Coronary artery (tissue), 2 donors: ENCODE measurements around the gene C14orf132.
A peak's percentile ranks its signal among the peaks of the same experiment; 100 is the strongest.

Experiments used
- DNase-seq: peaks from one replicate; pipeline ENCODE4 v3.0.0-alpha.2; 2017; ENCODE audit warnings: low spot score
- H3K27ac ChIP-seq, 2 donors: fragments of 200-600 bp; sonication (generic); one replicate each; pipeline ENCODE4 v1.5.1; 2016 to 2019
- H3K4me3 ChIP-seq: fragments of 200-600 bp; sonication (generic); 2 replicates; pipeline ENCODE4 v1.5.1; 2016; ENCODE audit warnings: mild to moderate bottlenecking, moderate library complexity
- TF ChIP-seq, protein P1 (sequence below): fragments of 200-600 bp; sonication (generic); IDR thresholded peaks from one replicate; pipeline ENCODE4 v1.5.1; 2019; ENCODE audit warnings: antibody characterized with exemption

Gene C14orf132

DNA sequence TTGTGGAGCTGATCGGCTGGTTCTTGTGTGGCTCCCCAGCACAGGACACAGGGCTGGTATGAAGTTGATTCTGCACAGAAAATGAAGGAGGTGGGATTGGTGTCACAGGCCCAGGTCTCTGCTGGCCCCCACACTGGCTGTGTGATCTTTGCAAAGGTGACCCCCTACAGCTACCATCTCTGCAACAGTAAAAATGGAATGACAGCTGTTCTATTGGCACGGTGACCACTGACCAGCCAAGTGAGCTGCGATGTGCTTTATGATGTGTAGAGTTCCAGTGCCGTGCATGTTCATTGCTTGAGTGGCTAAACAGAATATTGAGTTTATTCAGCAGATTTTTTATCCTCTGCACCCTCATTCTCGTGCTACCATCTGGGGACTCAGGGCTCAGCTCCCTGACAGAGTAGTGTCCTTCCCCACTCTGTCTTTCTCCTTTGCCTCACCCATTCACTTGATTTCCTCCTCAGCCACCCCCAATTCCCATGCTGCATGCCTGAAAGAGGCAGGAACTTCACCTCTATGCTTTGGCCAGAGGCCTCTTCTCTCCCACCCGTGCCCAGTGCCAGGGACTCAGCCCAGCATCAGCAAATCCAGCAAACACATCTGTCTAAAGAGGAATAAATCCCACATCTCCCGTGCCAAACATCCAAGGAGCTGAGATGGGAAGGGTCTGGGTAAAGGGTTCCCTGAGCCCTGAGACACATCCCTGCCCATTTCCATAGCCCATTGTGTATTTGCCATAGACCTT, 21.2 kb downstream of the C14orf132 start:
- Histone ChIP-seq H3K27ac (no peak overlapping the region), H3K4me3 (no peak overlapping the region)
- DNase-seq, result peak; percentile 14
- TF ChIP-seq, protein P1, sequence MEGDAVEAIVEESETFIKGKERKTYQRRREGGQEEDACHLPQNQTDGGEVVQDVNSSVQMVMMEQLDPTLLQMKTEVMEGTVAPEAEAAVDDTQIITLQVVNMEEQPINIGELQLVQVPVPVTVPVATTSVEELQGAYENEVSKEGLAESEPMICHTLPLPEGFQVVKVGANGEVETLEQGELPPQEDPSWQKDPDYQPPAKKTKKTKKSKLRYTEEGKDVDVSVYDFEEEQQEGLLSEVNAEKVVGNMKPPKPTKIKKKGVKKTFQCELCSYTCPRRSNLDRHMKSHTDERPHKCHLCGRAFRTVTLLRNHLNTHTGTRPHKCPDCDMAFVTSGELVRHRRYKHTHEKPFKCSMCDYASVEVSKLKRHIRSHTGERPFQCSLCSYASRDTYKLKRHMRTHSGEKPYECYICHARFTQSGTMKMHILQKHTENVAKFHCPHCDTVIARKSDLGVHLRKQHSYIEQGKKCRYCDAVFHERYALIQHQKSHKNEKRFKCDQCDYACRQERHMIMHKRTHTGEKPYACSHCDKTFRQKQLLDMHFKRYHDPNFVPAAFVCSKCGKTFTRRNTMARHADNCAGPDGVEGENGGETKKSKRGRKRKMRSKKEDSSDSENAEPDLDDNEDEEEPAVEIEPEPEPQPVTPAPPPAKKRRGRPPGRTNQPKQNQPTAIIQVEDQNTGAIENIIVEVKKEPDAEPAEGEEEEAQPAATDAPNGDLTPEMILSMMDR, result no peak

DNA sequence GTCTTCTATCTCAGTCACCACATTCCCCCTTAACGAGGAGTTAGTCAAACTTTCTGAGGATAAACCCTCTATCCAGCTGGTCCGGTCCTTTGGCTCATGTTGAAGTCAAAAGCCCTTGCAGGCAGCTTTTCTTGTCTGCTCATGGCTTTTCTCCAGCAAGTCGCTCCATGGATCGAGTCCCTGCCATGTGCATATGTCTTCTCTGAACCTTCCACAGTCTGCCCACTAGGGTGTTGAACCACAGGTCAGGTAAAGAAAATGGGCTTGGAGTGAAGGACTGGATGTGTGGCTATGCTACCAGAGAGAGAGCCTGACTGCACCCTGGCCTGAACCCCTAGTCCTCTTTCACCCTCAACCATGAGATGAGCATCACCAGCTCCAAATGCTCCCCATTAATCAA, 22.8 kb downstream of the C14orf132 start:
- DNase-seq, result peak; percentile 63
- no peak overlapping the region for H3K4me3 ChIP-seq
- TF ChIP-seq, protein P1, result no peak
- no peak overlapping the region for H3K27ac ChIP-seq

DNA sequence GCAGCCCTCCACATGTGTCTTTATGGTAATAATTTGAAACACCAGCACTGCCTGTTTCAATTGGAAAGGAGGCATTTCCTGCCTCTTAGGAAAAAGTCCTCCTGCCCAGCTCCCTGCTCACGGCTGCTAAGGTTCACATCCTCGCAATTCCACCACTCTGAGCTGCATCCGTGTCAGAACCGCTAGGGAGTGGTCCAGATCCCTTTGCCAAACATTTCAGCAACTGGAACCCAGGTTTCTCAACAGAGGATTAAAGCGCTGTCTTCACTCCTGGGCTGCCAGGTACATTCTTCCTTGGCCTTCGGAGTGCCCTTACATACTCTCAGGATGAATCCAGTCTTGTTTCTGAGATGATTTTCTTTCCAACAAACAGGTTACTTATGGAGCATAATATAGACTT, 23.3 kb downstream of the C14orf132 start:
- Histone ChIP-seq H3K4me3 (no peak overlapping the region), H3K27ac (no peak overlapping the region)
- TF ChIP-seq, protein P1, result no peak
- no peak for DNase-seq

DNA sequence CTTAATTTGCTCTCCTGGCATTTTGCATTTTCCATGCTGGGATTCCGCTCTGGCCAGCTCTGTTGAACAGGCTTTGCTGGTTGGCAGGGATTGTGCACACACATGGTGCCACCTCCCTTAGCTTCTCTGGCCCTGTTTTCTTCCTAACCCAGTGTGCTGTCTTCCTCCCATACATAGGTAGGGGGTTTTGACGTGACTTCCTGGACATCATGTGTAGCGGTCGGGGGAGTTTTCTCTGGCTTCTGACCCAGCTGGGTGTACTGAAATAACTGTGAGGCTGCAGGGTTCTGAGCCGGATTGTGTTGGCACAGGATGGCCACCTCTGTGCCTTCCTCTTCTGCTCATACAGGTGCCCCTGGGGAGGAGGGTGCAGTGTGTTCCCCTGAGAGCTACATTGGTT, 25.7 kb downstream of the C14orf132 start:
- TF ChIP-seq, protein P1, result no peak
- no peak overlapping the region for H3K4me3 ChIP-seq
- no peak overlapping the region for H3K27ac ChIP-seq
- DNase-seq, result peak; percentile 45

DNA sequence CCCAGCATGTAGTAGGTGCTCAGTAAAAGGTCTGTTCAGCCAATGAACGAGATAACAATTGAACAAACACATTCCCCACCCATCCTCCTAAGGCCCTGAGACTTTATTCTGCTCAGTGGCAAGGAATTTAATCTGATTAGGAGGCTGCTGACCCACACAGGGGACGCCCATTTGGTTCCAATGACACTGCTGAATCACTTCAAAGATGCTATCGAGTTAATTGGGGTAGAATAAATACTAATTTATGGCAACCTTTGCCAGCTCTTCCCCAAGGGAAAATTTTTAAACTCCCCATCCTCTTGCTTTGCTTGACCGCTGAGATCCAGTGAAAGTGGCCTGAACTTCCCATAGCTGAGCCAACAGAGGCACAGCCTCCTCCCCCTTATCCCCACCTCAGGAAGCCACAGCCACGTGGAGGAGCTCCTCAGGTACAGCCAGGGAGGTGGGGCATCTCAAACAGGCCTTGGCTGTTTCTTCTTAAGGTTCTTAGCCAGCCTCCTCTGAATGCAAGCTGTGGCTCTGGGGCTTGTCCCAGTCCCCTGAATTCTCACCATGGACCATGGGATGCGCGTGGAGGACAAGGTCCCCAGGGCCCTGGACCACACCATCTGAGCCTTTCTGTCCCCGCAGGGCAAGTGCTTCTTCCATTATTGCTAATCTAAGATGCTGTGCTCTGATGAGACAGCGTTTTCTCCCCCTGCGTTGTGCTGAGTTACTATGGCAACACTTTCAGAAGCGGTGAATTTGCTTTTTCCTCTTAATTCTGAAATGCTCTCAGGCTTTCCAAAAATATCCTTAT, 26.7 kb downstream of the C14orf132 start:
- H3K27ac ChIP-seq, result no peak overlapping the region

DNA sequence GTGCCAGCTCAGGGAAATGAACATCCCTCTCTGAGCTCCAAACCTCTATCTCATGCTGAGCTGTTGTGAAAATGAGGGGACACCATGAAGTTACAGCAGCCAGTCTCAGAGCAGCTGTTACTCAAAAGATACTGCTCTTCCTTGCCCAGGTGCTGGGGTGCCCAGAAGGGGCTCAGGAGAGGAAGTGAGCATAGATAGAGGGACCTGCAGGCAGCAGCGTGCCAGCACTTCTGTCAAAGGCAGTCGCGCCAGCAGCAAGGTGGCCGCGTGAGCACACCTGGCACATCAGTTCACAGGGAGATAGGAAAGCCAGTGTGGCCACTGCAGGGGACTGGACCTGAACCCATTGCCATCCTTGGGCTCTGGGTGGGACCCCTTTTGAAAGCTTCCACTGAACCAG, 27.8 kb downstream of the C14orf132 start:
- H3K4me3 ChIP-seq, result no peak overlapping the region
- H3K27ac ChIP-seq, result no peak overlapping the region
- TF ChIP-seq, protein P1, result no peak
- DNase-seq, result peak; percentile 28

More for the DNA sequence above, 26.7 kb downstream of the C14orf132 start:
- peak; percentile 67 for DNase-seq
- H3K4me3 ChIP-seq, result no peak overlapping the region
- TF ChIP-seq, protein P1, result no peak
